Thyroid gland (tissue), 4 donors: ENCODE results near the gene LPCAT1.

Experiments used
- POLR2A ChIP-seq, 2 donors: fragments of 450-650 bp; IDR thresholded peaks; one replicate each; pipeline ENCODE4 v1.6.1; 2017; ENCODE audit warnings: antibody characterized with exemption in 2 of 2, mild to moderate bottlenecking in 2 of 2, moderate library complexity in 1 of 2
- TF ChIP-seq, protein P1 (sequence below), 6 experiments: fragments of 200-600 bp in 3 of 6; fragments of 450-650 bp in 3 of 6; sonication (generic) in 3 of 6; IDR thresholded peaks; one replicate each; pipeline ENCODE4 v1.5.1; 2016 to 2019; ENCODE audit warnings: antibody characterized with exemption in 6 of 6, mild to moderate bottlenecking in 2 of 6, inconsistent platforms in 1 of 6, moderate library complexity in 1 of 6

DNA sequence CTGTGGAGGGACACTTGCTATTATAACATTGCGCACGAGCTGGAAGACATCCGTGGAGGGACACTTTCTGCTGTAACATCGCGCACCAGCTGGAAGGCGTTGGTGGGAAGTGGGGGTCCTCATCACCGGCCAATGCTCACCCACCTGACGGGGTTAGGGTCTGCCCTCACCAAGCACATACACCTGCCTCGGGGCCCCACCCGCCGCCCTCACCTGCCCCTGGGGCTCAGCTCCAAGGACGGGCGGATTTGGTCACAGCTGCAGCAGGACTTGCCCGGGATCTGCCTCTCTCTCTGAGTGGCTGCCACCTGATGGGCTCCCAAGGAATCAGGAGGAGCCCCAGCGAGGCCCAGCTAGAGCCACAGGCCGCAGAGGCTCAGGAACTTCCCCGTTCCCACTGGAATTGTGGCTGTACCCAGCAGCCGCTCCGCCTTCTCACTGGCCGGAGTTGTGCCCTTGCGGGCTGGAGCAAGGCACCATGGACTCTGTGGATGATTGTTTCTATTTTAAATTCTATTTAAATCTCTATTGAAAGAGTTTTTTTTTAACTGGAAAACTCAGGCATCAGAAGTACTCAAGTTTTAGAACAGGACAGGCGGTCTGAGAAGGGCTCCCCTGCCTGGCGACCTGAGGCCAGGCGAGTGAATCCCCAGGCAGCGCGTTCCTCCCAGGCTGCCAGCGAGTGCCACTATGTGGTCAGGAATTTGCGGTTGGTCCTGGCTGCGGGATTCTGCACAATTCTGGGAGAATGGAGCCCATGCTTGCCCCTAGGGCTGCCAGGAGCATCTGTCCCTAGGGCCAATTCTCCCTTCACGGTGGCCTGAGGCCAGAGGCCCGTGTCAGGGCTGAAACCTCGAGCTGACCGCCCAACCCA is 39.7 kb downstream of the LPCAT1 start:
- TF ChIP-seq, protein P1, sequence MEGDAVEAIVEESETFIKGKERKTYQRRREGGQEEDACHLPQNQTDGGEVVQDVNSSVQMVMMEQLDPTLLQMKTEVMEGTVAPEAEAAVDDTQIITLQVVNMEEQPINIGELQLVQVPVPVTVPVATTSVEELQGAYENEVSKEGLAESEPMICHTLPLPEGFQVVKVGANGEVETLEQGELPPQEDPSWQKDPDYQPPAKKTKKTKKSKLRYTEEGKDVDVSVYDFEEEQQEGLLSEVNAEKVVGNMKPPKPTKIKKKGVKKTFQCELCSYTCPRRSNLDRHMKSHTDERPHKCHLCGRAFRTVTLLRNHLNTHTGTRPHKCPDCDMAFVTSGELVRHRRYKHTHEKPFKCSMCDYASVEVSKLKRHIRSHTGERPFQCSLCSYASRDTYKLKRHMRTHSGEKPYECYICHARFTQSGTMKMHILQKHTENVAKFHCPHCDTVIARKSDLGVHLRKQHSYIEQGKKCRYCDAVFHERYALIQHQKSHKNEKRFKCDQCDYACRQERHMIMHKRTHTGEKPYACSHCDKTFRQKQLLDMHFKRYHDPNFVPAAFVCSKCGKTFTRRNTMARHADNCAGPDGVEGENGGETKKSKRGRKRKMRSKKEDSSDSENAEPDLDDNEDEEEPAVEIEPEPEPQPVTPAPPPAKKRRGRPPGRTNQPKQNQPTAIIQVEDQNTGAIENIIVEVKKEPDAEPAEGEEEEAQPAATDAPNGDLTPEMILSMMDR (IDR thresholded peaks at IDR 0.05) = no peak
- TF ChIP-seq POLR2A (IDR thresholded peaks at IDR 0.05) = no peak
